Astrocyte of the cerebellum (primary cell): ENCODE results near the gene SHROOM4.

Source experiments
- DNase-seq: peaks from one replicate; pipeline ENCODE4 v3.0.0-alpha.2; 2011; ENCODE audit warnings: low read depth
- H3K4me3 ChIP-seq: 2 replicates; pipeline ENCODE4 v1.5.1; 2011; ENCODE audit warnings: mild to moderate bottlenecking, low read depth, low read length, moderate library complexity
- in situ Hi-C: cut with HindIII; loops from 2 replicates; pipeline ENCODE4 v1.10.0; 2017; ENCODE audit warnings: low sequenced_read_pairs
- TF ChIP-seq, protein P1 (sequence below): IDR thresholded peaks from 2 replicates; pipeline ENCODE4 v1.5.1; 2012; ENCODE audit warnings: low read length, low read depth, moderate library complexity, mild to moderate bottlenecking; ENCODE audit errors: missing control alignments

SHROOM4 gene

DNA sequence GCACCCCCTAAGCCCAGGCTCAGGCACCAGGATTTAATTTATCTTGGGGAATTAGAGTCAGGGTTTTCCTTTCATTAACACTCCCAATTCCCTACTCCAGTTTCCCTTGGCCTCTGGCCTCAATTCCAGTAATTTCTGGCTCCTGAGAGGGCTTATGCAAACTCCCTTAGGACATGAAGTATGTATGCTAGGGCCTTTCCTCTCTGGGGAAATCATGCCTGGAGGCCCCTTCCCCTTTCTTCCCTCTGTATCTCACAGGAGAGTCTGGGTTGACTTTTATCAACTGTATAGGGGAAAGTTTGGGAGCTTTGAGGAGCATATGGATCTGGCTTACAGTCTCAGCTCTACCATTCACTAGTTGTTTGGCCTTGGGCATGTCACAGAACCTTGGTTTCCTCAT, 169.5 kb downstream of the SHROOM4 start:
- DNase-seq = no peak
- H3K4me3 ChIP-seq = no peak overlapping the region
- TF ChIP-seq, protein P1, sequence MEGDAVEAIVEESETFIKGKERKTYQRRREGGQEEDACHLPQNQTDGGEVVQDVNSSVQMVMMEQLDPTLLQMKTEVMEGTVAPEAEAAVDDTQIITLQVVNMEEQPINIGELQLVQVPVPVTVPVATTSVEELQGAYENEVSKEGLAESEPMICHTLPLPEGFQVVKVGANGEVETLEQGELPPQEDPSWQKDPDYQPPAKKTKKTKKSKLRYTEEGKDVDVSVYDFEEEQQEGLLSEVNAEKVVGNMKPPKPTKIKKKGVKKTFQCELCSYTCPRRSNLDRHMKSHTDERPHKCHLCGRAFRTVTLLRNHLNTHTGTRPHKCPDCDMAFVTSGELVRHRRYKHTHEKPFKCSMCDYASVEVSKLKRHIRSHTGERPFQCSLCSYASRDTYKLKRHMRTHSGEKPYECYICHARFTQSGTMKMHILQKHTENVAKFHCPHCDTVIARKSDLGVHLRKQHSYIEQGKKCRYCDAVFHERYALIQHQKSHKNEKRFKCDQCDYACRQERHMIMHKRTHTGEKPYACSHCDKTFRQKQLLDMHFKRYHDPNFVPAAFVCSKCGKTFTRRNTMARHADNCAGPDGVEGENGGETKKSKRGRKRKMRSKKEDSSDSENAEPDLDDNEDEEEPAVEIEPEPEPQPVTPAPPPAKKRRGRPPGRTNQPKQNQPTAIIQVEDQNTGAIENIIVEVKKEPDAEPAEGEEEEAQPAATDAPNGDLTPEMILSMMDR = no peak
- in situ Hi-C loops = no loop called here

DNA sequence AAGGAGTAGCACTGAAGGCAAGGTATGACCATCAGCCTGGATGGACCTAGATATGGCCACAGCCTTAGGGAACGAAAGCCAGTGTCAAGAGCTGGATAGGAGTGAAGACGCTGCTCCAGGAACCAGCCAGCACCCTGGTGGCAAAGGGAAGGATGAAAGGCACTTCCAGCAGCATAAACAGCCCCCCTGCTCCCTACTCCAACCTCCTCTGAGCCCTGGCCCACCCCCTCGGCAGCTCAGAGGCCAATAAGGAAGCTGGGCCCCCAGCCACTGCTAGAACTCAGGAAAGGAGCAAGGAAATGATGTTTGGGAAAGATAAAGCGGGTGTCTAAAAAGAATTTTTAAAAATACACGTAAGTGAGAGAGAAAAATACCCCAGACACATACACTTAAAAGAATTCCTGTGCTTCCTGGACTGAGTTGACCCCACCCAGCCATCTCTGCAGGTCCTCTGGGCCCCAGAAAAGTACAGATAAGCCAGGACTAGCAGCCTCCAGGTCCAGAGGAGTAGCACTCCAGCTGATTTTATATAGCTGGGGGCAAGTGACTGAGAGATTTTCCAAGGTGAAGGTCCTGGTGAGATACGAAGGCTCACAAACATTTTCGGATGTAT, 170.4 kb downstream of the SHROOM4 start:
- no peak for DNase-seq
- in situ Hi-C loops = no loop called here
- H3K4me3 ChIP-seq = no peak overlapping the region
- TF ChIP-seq, protein P1 = no peak

- in situ Hi-C loops = no loop called here
- TF ChIP-seq, protein P1 = no peak
- DNase-seq = no peak
- no peak overlapping the region for H3K4me3 ChIP-seq
Measured at GRCh38 chrX:50638123-50638522, 175.9 kb downstream of the SHROOM4 start.

- in situ Hi-C loops = no loop called here
- DNase-seq = no peak
- H3K4me3 ChIP-seq = no peak overlapping the region
- TF ChIP-seq, protein P1 = no peak
Measured at GRCh38 chrX:50635817-50636365, 178.1 kb downstream of the SHROOM4 start.

DNA sequence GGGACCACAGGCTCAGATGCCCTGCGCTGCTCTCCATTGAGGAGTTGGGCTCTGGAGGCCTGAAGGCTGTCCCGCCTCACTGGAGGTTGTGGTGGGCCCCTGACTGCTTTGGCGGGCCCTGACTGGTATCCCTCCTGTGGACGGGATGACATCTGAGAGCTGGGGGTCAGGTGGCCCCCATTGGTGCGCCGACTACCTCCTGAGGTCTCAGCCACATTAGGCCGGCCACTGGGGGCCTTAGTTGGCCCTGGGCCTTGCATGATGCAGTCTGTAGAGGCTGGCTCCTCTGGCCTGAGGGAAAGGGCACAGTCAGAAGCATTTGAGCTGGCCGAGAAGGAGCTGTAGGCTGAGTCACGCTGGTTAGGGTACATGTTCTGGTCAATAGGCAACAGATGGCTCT, 178.8 kb downstream of the SHROOM4 start:
- TF ChIP-seq, protein P1 = no peak

DNA sequence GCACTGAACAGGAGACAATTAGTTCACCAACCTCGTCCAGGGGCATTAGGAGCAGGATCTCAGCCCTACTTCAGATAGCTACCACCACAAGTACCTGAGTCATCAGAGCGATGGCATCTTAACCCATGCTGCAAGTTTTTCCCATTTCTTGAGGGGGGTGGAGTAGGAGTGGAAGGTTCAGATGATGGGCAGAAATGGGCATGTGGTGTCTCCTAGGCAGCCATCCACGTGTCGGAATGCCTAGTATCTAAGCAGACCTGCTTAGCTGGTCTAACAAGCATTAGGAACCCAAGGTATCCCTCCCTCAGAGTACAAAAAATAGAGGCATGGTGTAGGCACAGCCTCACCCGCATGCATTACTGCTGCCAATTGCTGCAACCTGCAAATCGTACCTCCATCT, 184.2 kb downstream of the SHROOM4 start:
- no peak overlapping the region for H3K4me3 ChIP-seq
- in situ Hi-C loops = no loop called here
- TF ChIP-seq, protein P1 = no peak
- DNase-seq = no peak

More for the DNA sequence above, 178.8 kb downstream of the SHROOM4 start:
- no peak for DNase-seq
- in situ Hi-C loops = no loop called here
- H3K4me3 ChIP-seq = no peak overlapping the region
